ENCODE data around the gene PSMA6.

Gene PSMA6

DNA sequence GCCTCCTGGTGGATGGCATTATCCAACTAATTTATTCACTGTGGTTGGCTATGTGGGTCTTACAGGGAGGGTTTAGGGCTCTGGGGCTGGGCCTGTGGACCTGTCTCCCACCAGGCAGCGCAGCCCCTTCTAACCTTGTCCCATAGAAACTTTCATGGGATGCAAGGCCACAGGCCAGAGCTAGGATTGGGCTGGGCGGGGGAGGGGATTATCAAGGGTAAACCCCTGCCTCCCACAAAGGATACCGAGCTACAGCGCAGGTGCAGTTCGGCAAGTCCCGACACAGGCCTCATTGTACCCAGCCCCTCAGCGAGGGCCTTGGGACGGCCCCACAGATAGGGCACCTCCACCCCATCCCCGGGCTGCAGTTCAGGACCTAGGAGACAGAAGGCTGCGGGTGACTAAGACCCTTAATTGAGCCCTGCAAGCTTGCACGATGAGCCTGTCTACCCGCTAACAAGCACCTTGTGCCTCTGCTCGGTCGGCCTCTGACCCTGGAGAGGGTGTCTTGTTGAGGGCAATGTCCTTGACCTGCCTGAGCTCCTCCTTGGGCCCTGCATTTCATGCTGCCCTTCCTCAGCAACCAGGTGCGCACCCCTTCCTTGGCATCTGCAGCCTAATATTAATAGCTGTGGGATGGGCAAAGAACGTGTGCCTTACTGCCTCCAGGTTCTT lies 46.7 kb downstream of the PSMA6 start:
- Histone ChIP-seq H3K36me3 (ENCODE audit: low read depth) (no peaks in the 10 kb centered on the region), H3K4me3 (ENCODE audit: severe bottlenecking) (no peak overlapping the region), H3K27me3 (ENCODE audit: insufficient read depth, poor library complexity, severe bottlenecking) (no peaks in the 10 kb centered on the region), H3K9me3 (ENCODE audit: severe bottlenecking) (no peaks in the 10 kb centered on the region), H3K4me1 (ENCODE audit: insufficient read depth, poor library complexity, severe bottlenecking) (peaks cover 44% of the 10 kb centered on the region), H3K27ac (ENCODE audit: poor library complexity, severe bottlenecking) (no peak overlapping the region)
- ATAC-seq (ENCODE audit: low read depth): no peak
- TF ChIP-seq, protein P1, sequence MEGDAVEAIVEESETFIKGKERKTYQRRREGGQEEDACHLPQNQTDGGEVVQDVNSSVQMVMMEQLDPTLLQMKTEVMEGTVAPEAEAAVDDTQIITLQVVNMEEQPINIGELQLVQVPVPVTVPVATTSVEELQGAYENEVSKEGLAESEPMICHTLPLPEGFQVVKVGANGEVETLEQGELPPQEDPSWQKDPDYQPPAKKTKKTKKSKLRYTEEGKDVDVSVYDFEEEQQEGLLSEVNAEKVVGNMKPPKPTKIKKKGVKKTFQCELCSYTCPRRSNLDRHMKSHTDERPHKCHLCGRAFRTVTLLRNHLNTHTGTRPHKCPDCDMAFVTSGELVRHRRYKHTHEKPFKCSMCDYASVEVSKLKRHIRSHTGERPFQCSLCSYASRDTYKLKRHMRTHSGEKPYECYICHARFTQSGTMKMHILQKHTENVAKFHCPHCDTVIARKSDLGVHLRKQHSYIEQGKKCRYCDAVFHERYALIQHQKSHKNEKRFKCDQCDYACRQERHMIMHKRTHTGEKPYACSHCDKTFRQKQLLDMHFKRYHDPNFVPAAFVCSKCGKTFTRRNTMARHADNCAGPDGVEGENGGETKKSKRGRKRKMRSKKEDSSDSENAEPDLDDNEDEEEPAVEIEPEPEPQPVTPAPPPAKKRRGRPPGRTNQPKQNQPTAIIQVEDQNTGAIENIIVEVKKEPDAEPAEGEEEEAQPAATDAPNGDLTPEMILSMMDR (IDR thresholded peaks at IDR 0.05; ENCODE audit: poor library complexity, severe bottlenecking): no peak
- no peak for DNase-seq (ENCODE audit: low spot score)

DNA sequence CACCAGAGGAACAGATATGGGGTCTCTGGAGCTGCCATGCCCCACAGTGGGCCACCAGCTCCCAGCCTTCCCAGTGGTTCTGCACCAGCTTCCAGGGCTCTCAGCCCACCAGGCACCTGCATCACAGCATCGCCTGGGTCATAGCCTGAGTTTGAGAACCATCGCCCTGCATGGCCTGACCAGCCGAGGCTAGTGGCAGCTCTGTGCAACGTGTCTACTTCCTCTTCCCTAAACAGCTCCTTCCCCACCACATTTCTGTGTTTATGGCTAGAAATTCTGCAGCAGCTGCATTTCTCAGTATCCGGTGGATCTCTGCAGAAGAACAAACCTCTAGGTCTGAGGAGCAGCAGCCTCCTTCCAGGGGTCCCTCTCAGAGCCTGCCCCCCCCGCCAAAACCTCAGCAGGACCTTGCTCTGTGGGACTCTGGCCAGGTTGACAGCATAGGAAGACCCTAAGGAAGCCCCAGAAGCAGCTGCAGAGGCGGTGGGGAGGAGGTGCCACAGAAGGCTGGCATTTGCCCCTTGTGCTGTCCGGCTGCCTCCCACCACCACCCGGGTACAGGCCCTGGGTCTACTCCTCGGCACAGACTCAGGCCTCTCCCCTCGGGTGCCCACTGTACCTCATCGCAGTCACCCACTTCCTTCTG lies 47.7 kb downstream of the PSMA6 start:
- Histone ChIP-seq H3K27ac (ENCODE audit: poor library complexity, severe bottlenecking) (no peak overlapping the region), H3K9me3 (ENCODE audit: severe bottlenecking) (no peaks in the 10 kb centered on the region), H3K27me3 (ENCODE audit: insufficient read depth, poor library complexity, severe bottlenecking) (no peaks in the 10 kb centered on the region), H3K36me3 (ENCODE audit: low read depth) (no peaks in the 10 kb centered on the region), H3K4me3 (ENCODE audit: severe bottlenecking) (no peak overlapping the region), H3K4me1 (ENCODE audit: insufficient read depth, poor library complexity, severe bottlenecking) (peaks cover 42% of the 10 kb centered on the region)
- DNase-seq (ENCODE audit: low spot score) (no peak), ATAC-seq (ENCODE audit: low read depth) (no peak)
- TF ChIP-seq, protein P1 (IDR thresholded peaks at IDR 0.05; ENCODE audit: poor library complexity, severe bottlenecking): no peak

DNA sequence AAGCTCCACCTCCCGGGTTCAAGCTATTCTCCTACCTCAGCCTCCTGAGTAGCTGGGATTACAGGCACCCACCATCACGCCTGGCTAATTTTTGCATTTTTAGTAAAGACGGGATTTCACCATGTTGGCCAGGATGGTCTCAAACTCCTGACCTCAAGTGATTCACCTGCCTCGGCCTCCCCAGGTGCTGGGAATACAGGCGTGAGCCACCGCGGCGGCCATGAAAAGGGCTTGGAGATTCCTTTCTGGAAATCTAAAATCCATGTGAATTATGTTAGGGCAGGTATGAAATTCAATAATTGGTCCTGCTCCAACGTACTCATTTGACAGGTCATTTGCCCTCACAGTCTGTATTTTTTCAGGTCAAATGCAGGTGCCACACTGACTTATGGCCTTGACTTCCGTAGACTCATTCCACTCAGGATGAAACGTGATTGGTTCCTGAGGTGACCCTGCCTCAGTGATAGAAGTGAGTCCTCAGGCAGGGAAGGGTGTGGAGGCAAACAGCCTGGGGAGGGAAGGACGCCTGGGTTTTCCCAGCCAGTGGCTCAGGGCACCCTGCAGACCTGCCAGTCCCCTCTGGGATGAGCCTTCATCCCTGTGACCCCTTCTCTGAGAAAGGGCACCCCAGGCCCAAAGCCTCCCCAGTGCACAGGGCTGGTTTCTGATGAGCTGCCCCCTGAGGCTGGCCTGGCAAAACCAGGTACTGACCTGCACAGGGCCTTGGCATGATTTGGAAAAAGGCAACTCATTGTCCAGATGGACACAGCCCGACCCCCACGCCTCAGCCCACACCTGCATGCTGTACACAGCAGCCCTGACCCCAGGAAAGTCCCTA lies 48.7 kb downstream of the PSMA6 start:
- H3K4me1 ChIP-seq (ENCODE audit: insufficient read depth, poor library complexity, severe bottlenecking): peaks cover 32% of the 10 kb centered on the region
- H3K4me3 ChIP-seq (ENCODE audit: severe bottlenecking): no peak overlapping the region
- no peaks in the 10 kb centered on the region for H3K36me3 ChIP-seq (ENCODE audit: low read depth)
- H3K9me3 ChIP-seq (ENCODE audit: severe bottlenecking): no peaks in the 10 kb centered on the region
- peak overlapping the region; percentile 20 for H3K27ac ChIP-seq (ENCODE audit: poor library complexity, severe bottlenecking)
- ATAC-seq (ENCODE audit: low read depth) (no peak), DNase-seq (ENCODE audit: low spot score) (no peak)
- TF ChIP-seq, protein P1 (IDR thresholded peaks at IDR 0.05; ENCODE audit: poor library complexity, severe bottlenecking): no peak
- H3K27me3 ChIP-seq (ENCODE audit: insufficient read depth, poor library complexity, severe bottlenecking): no peaks in the 10 kb centered on the region

DNA sequence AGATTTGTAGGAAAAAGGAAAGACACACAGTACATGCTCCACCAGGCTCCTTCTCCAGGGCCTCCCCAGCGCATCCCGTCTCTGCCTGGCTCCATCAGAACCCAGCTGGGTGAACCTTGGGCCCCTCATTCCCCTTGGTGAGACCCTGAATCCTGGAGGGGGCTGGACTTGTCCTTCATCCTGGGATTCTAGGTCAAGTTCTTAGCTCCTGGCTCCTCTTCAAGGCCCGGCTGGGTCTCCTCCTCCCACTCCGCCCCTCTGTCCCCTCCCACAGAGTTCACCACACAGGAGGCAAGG lies 49.2 kb downstream of the PSMA6 start:
- H3K27me3 ChIP-seq (ENCODE audit: insufficient read depth, poor library complexity, severe bottlenecking): no peaks in the 10 kb centered on the region
- DNase-seq (ENCODE audit: low spot score): no peak
- peaks cover 27% of the 10 kb centered on the region for H3K4me1 ChIP-seq (ENCODE audit: insufficient read depth, poor library complexity, severe bottlenecking)
- no peaks in the 10 kb centered on the region for H3K9me3 ChIP-seq (ENCODE audit: severe bottlenecking)
- H3K36me3 ChIP-seq (ENCODE audit: low read depth): no peaks in the 10 kb centered on the region
- H3K4me3 ChIP-seq (ENCODE audit: severe bottlenecking): no peak overlapping the region
- TF ChIP-seq, protein P1 (IDR thresholded peaks at IDR 0.05; ENCODE audit: poor library complexity, severe bottlenecking): no peak
- H3K27ac ChIP-seq (ENCODE audit: poor library complexity, severe bottlenecking): peak overlapping the region; percentile 20
- peak; percentile 0; the same call in 1 of the 3 replicates for ATAC-seq (ENCODE audit: low read depth)

Data from RWPE2 (cell line).